ENCODE results near the gene JMJD1C.

Gene JMJD1C

DNA sequence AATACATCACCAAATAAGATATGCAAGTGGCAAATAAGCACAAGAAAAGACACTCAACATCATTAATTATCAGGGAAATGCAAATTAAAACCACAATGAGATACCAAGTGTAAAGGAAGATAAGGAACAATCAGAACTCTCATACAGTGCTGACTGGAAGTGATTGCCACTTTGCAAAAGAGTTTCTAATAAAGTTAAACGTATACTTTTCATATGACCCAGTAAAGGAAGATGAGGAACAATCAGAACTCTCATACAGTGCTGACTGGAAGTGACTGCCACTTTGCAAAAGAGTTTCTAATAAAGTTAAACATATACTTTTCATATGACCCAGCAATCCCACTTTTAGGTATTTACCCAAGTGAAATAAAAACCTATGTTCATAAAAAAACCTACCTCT, 12.2 kb upstream of the JMJD1C start:
- no peak for DNase-seq

- no peak for DNase-seq
Measured at GRCh38 chr10:63474488-63474887, 8.7 kb upstream of the JMJD1C start.

DNA sequence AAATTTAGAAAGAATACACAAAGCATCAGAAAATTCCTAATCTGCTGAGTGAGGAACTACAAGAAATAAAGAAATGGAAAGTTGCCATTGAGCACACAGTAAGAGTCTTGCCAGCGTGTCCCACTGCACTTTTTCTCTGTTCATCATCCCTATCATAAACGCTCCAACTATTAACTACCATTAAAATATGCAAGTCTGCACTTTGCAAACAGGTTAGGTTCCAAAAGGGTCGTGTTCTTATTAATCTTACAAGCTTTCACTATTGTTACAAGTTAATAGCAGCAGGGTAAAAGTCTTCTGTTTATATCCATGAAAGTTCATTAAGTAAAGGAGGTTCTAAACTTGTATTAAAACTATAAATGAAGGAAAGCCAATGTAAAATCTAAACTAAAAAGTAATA, 5.2 kb upstream of the JMJD1C start:
- no peak for DNase-seq

DNA sequence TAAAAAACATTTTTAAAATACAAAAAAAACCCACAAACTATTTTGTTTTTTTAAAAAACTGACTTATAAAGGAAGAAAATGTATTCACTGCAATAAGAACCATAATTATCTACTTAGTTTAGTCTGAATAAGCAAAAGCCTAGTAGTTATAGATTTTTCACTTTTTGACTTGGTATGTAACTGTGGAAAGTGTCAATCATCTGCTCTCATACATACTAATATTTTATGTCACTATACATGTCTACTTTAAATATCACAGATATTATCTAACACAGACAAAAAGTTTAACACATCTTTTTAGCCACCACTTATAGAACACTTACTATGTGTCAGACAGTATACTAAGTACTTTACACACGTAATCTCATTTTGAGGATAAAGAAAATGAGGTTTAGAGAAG, 3.2 kb upstream of the JMJD1C start:
- DNase-seq = no peak

- no peak for DNase-seq
Measured at GRCh38 chr10:63467841-63468240, 2.1 kb upstream of the JMJD1C start.

GRCh38 chr10:63466144-63466935, 563 bp upstream of the JMJD1C start:
- DNase-seq = no peak

DNA sequence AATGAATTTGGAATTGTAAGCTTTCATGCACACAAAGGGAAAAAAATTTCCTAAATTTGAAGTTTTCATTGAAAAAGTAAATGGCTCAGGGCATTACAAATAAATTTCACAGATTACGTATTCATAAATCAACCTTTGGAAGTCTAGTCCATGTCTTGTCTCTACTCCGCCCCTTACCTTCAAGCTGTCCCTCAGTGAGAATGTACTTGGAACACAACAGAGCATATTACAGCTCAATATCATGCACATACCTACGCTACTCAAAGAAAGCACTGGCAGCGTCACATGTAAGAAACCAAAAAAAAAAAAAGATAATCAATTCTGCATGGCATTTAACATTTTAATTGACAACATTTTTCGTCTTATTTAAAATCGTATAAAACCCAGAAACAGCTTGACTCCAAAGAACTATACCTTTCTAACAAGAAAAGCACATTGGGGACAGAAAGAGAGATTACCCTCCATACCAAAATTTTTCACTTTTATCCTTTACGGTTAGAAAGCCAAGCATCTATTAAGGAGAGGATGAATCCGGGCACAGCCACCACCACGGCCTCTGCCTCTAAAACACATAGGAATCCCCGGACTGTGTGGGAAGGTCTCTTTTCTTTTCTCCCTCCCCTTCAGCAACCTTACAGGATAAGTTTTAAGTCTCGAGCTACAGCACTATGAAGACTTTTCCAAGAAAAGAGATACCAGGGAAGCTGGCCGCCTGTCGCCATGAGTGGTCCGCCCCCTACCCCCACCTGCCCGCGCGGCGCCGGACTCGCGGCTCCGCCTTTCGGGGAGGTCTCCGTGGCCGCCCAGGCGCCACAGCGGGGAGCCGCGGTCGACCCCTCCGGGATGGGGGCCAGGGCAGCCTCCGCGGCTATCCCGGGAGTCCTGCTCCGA, 1.1 kb downstream of the JMJD1C start:
- DNase-seq = no peak

- no peak for DNase-seq
Measured at GRCh38 chr10:63462442-63462841, 3.3 kb downstream of the JMJD1C start.

GRCh38 chr10:63458177-63458576, 7.6 kb downstream of the JMJD1C start:
- DNase-seq = no peak

GRCh38 chr10:63457594-63457993, 8.2 kb downstream of the JMJD1C start:
- no peak for DNase-seq

GRCh38 chr10:63456437-63457210, 9.2 kb downstream of the JMJD1C start:
- no peak for DNase-seq

DNA sequence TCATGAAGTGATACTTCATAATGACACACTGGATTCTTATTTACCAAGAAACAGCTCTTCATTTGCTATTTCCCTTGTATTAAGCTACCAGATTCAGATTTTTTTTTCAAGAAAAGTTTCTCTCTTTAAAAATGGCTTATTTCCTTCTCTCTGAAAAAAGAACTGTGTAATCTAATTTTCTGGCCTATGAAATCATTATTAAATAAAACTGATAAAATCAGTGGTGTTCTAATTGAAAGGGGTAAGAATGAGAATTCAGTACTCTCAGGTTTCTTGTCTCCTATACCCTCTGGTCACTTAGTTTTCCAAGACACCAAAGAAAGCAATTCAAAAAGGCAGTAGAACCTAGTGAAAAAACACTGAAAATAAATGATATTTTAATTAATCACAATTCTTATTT, 10.3 kb downstream of the JMJD1C start:
- no peak for DNase-seq

- DNase-seq = no peak
Measured at GRCh38 chr10:63454631-63455030, 11.1 kb downstream of the JMJD1C start.

DNA sequence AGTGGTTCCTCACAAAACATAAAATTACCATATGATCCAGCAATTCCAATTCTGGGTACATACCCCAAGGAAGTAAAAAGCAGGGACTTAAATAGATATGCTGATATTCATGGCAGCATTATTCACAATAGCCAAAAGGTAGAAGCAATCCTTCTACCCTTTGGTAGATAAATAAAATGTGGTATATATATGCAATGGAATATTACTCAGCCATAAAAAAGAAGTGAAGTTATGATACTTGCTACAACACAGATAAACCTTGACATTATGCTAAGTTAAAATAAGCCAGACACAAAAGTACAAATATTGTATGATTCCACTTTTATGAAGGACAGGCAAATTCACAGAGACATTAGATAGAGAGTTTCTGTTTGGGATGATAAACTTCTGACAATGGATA, 13.3 kb downstream of the JMJD1C start:
- no peak for DNase-seq

DNA sequence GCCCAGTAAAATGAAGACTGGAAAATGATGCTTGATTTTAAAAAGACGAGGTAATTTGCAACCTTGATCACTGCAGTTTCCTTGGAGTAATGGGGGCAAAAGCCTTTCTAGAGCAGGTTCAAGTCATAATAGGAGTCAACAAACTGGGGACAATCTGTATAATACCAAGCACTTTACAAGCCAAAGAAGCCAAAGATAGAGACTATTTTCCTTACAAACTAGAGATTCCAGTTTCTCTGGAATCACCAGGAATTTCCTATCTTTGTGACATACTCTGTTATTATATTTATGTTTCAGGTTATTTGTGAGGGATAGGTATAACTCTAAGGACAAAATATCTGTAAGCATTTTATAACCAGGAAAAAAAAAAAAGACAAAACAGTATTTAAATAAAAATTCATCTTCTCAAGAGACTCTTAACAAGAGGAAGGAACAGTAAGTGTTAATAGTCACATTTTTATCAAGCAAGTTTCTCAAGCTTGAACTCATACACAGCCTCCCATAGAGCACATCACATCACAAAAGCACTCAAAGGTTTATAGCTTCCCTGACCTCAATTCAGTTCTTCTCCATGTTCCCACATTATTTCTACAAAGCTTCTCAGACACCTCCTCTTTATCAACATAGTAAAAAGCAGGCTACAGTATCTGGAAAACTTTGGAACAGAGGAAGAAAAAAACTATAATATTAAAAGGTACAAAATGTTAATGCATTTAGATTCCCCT, 18.9 kb downstream of the JMJD1C start:
- DNase-seq = no peak

GRCh38 chr10:63441404-63441803, 24.4 kb downstream of the JMJD1C start:
- DNase-seq = no peak

DNA sequence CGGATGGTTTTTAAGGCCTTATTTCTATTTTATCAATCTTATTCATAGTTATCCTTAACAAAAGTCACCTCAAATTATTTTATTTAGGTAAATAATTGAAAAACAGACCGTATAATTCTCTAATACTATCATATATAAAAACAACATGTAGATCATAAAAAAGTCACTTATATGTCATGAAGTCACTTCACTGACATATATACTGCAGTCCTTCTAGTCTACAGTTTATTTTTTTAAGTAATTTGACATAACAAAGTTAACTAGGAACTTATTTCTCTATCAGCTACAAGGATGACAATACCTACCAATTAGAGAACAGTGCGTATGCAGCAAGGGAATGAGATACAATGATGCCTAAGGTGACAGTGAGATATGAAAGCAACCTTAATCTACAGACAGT, 26.2 kb downstream of the JMJD1C start:
- no peak for DNase-seq

DNA sequence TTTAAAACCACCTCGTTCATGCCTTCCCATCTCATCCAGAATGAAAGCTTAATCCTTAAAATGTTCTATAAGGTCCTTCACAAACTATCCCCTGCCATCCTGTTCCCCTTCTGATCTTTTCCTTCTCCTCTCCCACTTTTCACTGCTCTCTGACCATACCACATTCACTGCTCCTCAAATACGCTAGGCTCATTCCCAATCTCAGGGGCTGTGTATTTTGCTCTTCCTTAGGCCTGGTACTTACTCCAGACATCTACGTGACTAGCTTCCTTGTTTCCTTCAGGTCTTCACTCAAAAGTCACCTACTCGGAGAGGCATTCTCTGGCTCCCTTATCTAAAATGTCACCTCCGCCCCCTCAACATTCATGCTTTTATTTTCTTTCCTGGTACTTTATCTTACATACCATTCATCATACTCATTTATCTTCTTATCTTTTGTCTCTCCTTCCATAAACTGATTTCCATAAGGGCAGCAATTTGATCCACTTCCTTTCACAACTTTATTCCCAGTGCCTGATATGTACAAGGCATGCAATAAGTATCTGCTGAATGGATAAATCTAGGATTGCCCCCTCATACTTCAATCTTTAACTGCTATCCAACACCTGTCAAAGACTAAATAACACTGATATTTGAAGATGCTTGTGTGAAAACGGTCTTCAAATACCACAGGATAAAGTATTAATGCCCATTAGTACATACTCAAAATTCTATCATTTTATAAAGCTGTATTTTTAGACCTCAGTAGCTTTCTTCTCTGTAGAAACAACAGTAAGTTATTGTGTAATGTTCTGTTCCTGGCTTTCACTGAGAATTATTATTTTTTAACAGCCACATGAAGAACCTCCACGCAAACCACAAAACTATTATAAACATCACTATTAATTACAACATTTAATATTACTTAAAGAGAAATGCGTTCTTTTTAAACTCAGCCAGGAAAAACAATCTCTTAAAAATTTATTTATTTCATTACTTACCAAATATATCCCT, 27.0 kb downstream of the JMJD1C start:
- DNase-seq = no peak

GRCh38 chr10:63437116-63437949, 28.4 kb downstream of the JMJD1C start:
- no peak for DNase-seq

DNA sequence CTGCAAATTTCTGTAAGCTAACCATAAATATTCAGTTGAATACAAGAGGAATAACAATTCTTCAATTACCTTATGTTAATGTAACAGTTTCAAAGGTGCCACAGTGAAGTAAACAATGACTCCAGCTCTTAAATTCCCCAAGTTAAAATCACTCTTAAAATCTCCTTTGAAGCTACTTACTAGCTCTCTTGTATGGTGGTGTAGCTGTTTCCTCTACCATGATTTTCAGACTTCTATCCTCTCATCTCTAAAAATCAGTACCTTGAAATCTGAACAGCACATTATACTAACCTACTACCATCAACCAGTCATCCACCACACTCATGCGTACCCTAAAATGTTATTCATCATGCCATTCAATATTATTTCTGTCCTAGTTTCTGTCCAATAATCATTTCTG, 29.6 kb downstream of the JMJD1C start:
- DNase-seq = no peak

All from T1000 (cell line).